OCI-LY3 (cell line): ENCODE data around the gene RUNX2.

ENCODE experiments used
- H2AFZ ChIP-seq: fragments of 200-600, 300-600 bp; shearing (Covaris generic); 2 replicates; pipeline ENCODE4 v1.6.0; 2014; ENCODE audit warnings: antibody characterized with exemption, low read depth, low read length
- H3K27ac ChIP-seq: fragments of 200-600, 300-600 bp; sonication (generic); 2 replicates; pipeline ENCODE4 v1.5.1; 2014; ENCODE audit warnings: mild to moderate bottlenecking, low read length, moderate library complexity, mixed read lengths
- H3K27me3 ChIP-seq: fragments of 200-600, 300-600 bp; sonication (generic); 2 replicates; pipeline ENCODE4 v1.6.1; 2014; ENCODE audit warnings: low read depth, low read length, mixed read lengths
- H3K36me3 ChIP-seq: fragments of 200-600, 300-600 bp; sonication (generic); replicated peaks from 2 replicates; pipeline ENCODE3; 2014; ENCODE audit warnings: low read depth, low read length, mixed read lengths
- H3K4me1 ChIP-seq: fragments of 300-600, 200-600 bp; sonication (generic); 2 replicates; pipeline ENCODE4 v1.6.1; 2014; ENCODE audit warnings: low read length, mixed read lengths
- H3K4me2 ChIP-seq: fragments of 200-600, 300-600 bp; sonication (generic); 2 replicates; pipeline ENCODE4 v1.6.1; 2014; ENCODE audit warnings: low read length, mixed read lengths
- H3K4me3 ChIP-seq: fragments of 300-600, 200-600 bp; sonication (generic); 2 replicates; pipeline ENCODE4 v1.5.1; 2014; ENCODE audit warnings: antibody characterized with exemption, mild to moderate bottlenecking, low read length, moderate library complexity
- H3K79me2 ChIP-seq: fragments of 300-600, 200-600 bp; shearing (Covaris generic); 2 replicates; pipeline ENCODE4 v1.6.1; 2014; ENCODE audit warnings: mild to moderate bottlenecking, low read length, mixed read lengths
- H3K9ac ChIP-seq: fragments of 300-600, 200-600 bp; shearing (Covaris generic); 2 replicates; pipeline ENCODE4 v1.6.0; 2014; ENCODE audit warnings: mild to moderate bottlenecking, low read length, moderate library complexity
- H3K9me3 ChIP-seq: fragments of 200-600, 300-600 bp; shearing (Covaris generic); 2 replicates; pipeline ENCODE4 v1.6.1; 2014; ENCODE audit warnings: low read length, mixed read lengths; ENCODE audit not compliant: insufficient read depth
- H4K20me1 ChIP-seq: fragments of 200-600, 300-600 bp; sonication (generic); 2 replicates; pipeline ENCODE4 v1.6.1; 2016; ENCODE audit warnings: low read length, mixed read lengths; ENCODE audit not compliant: insufficient read depth
- EZH2phosphoT487 ChIP-seq: fragments of 200-600 bp; shearing (Covaris generic); IDR thresholded peaks from 2 replicates; pipeline ENCODE4 v1.6.1; 2018; ENCODE audit warnings: antibody characterized with exemption, mixed run types, low read depth
- TF ChIP-seq, protein P1 (sequence below): fragments of 200-600, 300-600 bp; sonication (generic); IDR thresholded peaks from 2 replicates; pipeline ENCODE4 v1.5.1; 2014; ENCODE audit warnings: antibody characterized with exemption, low read length, low read depth

RUNX2 gene

GRCh38 chr6:45614488-45615285, 286.6 kb downstream of the RUNX2 start:
- Histone ChIP-seq H4K20me1 (no peaks in the 10 kb centered on the region), H3K27me3 (peaks cover 53% of the 10 kb centered on the region), H3K4me2 (no peak overlapping the region), H3K4me3 (no peak overlapping the region), H3K36me3 (no peaks in the 10 kb centered on the region), H2AFZ (no peak overlapping the region), H3K79me2 (no peaks in the 10 kb centered on the region), H3K4me1 (no peaks in the 10 kb centered on the region), H3K9me3 (no peaks in the 10 kb centered on the region), H3K9ac (no peak overlapping the region), H3K27ac (no peak overlapping the region)
- TF ChIP-seq, protein P1, sequence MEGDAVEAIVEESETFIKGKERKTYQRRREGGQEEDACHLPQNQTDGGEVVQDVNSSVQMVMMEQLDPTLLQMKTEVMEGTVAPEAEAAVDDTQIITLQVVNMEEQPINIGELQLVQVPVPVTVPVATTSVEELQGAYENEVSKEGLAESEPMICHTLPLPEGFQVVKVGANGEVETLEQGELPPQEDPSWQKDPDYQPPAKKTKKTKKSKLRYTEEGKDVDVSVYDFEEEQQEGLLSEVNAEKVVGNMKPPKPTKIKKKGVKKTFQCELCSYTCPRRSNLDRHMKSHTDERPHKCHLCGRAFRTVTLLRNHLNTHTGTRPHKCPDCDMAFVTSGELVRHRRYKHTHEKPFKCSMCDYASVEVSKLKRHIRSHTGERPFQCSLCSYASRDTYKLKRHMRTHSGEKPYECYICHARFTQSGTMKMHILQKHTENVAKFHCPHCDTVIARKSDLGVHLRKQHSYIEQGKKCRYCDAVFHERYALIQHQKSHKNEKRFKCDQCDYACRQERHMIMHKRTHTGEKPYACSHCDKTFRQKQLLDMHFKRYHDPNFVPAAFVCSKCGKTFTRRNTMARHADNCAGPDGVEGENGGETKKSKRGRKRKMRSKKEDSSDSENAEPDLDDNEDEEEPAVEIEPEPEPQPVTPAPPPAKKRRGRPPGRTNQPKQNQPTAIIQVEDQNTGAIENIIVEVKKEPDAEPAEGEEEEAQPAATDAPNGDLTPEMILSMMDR: no peak
- no peak for TF ChIP-seq EZH2phosphoT487

- no peaks in the 10 kb centered on the region for H4K20me1 ChIP-seq
- peaks cover 45% of the 10 kb centered on the region for H3K27me3 ChIP-seq
- no peak overlapping the region for H3K4me3 ChIP-seq
- H3K4me1 ChIP-seq: no peaks in the 10 kb centered on the region
- no peaks in the 10 kb centered on the region for H3K36me3 ChIP-seq
- no peak overlapping the region for H3K27ac ChIP-seq
- no peak overlapping the region for H3K4me2 ChIP-seq
- TF ChIP-seq, protein P1: no peak
- no peak for TF ChIP-seq EZH2phosphoT487
- no peak overlapping the region for H3K9ac ChIP-seq
- no peak overlapping the region for H2AFZ ChIP-seq
- H3K9me3 ChIP-seq: no peaks in the 10 kb centered on the region
- no peaks in the 10 kb centered on the region for H3K79me2 ChIP-seq
Measured at GRCh38 chr6:45616209-45616608, 288.1 kb downstream of the RUNX2 start.

GRCh38 chr6:45617441-45617840, 289.3 kb downstream of the RUNX2 start:
- Histone ChIP-seq H3K27me3 (peaks cover 44% of the 10 kb centered on the region), H3K79me2 (no peaks in the 10 kb centered on the region), H2AFZ (no peak overlapping the region), H3K27ac (no peak overlapping the region), H3K9ac (no peak overlapping the region), H4K20me1 (no peaks in the 10 kb centered on the region), H3K36me3 (no peaks in the 10 kb centered on the region), H3K4me3 (no peak overlapping the region), H3K4me2 (no peak overlapping the region), H3K4me1 (no peaks in the 10 kb centered on the region), H3K9me3 (no peaks in the 10 kb centered on the region)
- TF ChIP-seq, protein P1: no peak
- TF ChIP-seq EZH2phosphoT487: no peak

GRCh38 chr6:45618259-45618658, 290.1 kb downstream of the RUNX2 start:
- Histone ChIP-seq H3K9ac (no peak overlapping the region), H3K27me3 (peaks cover 44% of the 10 kb centered on the region), H3K4me1 (no peaks in the 10 kb centered on the region), H3K9me3 (no peaks in the 10 kb centered on the region), H3K36me3 (no peaks in the 10 kb centered on the region), H2AFZ (no peak overlapping the region), H3K4me2 (no peak overlapping the region), H3K4me3 (no peak overlapping the region), H3K27ac (no peak overlapping the region), H4K20me1 (no peaks in the 10 kb centered on the region), H3K79me2 (no peaks in the 10 kb centered on the region)
- TF ChIP-seq, protein P1: no peak
- no peak for TF ChIP-seq EZH2phosphoT487
